K562 (cell line): ENCODE results near the gene DOP1A. TPM values are rescaled to one million over a fixed set of nuclear protein-coding genes. Genes with fewer than 3 reads are reported as not detected.

Experiments
- ATAC-seq: fragments of 200-7000 bp; cut with Tn5 transposase; 3 replicates; pipeline ENCODE4 v1.9.1; 2020; ENCODE audit warnings: moderate library complexity
- BruUV-seq: library from RNA; stranded (reverse); fragments of 400-500 nt; replicated peaks from 2 replicates; lab custom pipeline; 2021; lab: Mats Ljungman, UMichigan
- CTCF ChIA-PET: fragments of 300-600 bp; formaldehyde crosslinking; extraction: SDS; loops from one replicate; lab custom pipeline; 2021; ENCODE audit warnings: low intra/inter-chr PET ratio; lab: Yijun Ruan, JAX
- POLR2A ChIA-PET: fragments of 300-600, 350-650 bp; sonication (Branson Sonifier 250); formaldehyde crosslinking; extraction: SDS; loops from one replicate; lab custom pipeline; 2021; ENCODE audit warnings: antibody characterized with exemption, inconsistent platforms; lab: Yijun Ruan, JAX
- DNase-seq, 4 experiments: peaks; one replicate each; pipeline versions ENCODE4 v3.0.0 to v3.0.0-alpha.2; 2011 to 2018; ENCODE audit warnings: low spot score in 3 of 4, mixed read lengths in 3 of 4; ENCODE audit errors: extremely low read depth in 1 of 4
- FAIRE-seq: peaks from 2 replicates; lab custom pipeline; 2011; peaks lifted over from hg19 to GRCh38; lab: Jason Lieb, UNC
- H2AFZ ChIP-seq: 2 replicates; pipeline ENCODE4 v1.6.0; 2011; ENCODE audit warnings: low read depth, low read length, control low read depth, inconsistent platforms
- H3K27ac ChIP-seq: fragments of 200-600 bp; 3 replicates; pipeline ENCODE4 v1.8.0; 2011; ENCODE audit warnings: low read depth, mild to moderate bottlenecking, control low read depth, inconsistent platforms, low read length, moderate library complexity, mixed read lengths; ENCODE audit errors: extremely low read depth
- H3K27me3 ChIP-seq, 2 experiments: fragments of 300-600 bp in 1 of 2; 2 replicates in 1 of 2; 3 replicates in 1 of 2; pipeline versions ENCODE4 v1.6.0 to v1.8.0; 2011; ENCODE audit warnings: inconsistent platforms in 2 of 2, low read length in 2 of 2, mild to moderate bottlenecking in 1 of 2, mixed read lengths in 1 of 2, moderate library complexity in 1 of 2; ENCODE audit not compliant: control insufficient read depth in 2 of 2, insufficient read depth in 2 of 2
- H3K36me3 ChIP-seq: fragments of 300-600 bp; 3 replicates; pipeline ENCODE4 v1.8.0; 2011; ENCODE audit warnings: mild to moderate bottlenecking, low read length, inconsistent platforms; ENCODE audit not compliant: control insufficient read depth, insufficient read depth
- H3K4me1 ChIP-seq, 2 experiments: fragments of 200-600 bp in 1 of 2; replicated peaks in 1 of 2; 2 replicates in 1 of 2; 3 replicates in 1 of 2; pipeline versions ENCODE4 v1.5.1 to v1.8.0; 2011; ENCODE audit warnings: inconsistent platforms in 2 of 2, low read length in 2 of 2, mild to moderate bottlenecking in 1 of 2, mixed read lengths in 1 of 2, moderate library complexity in 1 of 2; ENCODE audit not compliant: control insufficient read depth in 2 of 2, insufficient read depth in 2 of 2
- H3K4me2 ChIP-seq: 2 replicates; pipeline ENCODE4 v1.6.1; 2011; ENCODE audit warnings: low read length, control low read depth, inconsistent platforms, mixed read lengths; ENCODE audit not compliant: insufficient read depth
- H3K4me3 ChIP-seq: fragments of 200-600 bp; sonication (generic), shearing (Covaris generic); 2 replicates; pipeline ENCODE4 v1.5.1; 2016; ENCODE audit warnings: control low read depth, inconsistent platforms
- H3K79me2 ChIP-seq: fragments of 200-600 bp; 3 replicates; pipeline ENCODE4 v1.8.0; 2011; ENCODE audit warnings: low read length, inconsistent platforms; ENCODE audit not compliant: control insufficient read depth, insufficient read depth
- H3K9ac ChIP-seq, 2 experiments: 2 replicates each; pipeline versions ENCODE4 v1.6.0 to v1.6.1; 2011; ENCODE audit warnings: low read depth in 2 of 2, low read length in 2 of 2, control low read depth in 1 of 2, inconsistent platforms in 1 of 2, mild to moderate bottlenecking in 1 of 2, mixed read lengths in 1 of 2; ENCODE audit not compliant: insufficient read depth in 1 of 2
- H3K9me1 ChIP-seq: one replicate; pipeline ENCODE4 v1.6.0; 2011; ENCODE audit warnings: inconsistent platforms, mild to moderate bottlenecking, low read length, moderate library complexity; ENCODE audit not compliant: control insufficient read depth, insufficient read depth
- H3K9me3 ChIP-seq: replicated peaks from 2 replicates; pipeline ENCODE4 v1.5.1; 2011; ENCODE audit warnings: low read depth, low read length, inconsistent platforms; ENCODE audit not compliant: control insufficient read depth, insufficient read depth
- H4K20me1 ChIP-seq: replicated peaks from 2 replicates; pipeline ENCODE4 v1.6.1; 2011; ENCODE audit warnings: low read length, inconsistent platforms, mixed read lengths; ENCODE audit not compliant: control insufficient read depth, insufficient read depth
- GTF3C2 ChIP-seq: IDR thresholded peaks from 3 replicates; pipeline ENCODE4 v1.6.1; 2011; ENCODE audit warnings: borderline replicate concordance, mild to moderate bottlenecking, moderate library complexity; ENCODE audit not compliant: insufficient read length; ENCODE audit errors: extremely low read depth
- KAT7 ChIP-seq: sonication (generic); formaldehyde crosslinking; IDR thresholded peaks from 2 replicates; pipeline ENCODE4 v1.8.0; 2022; ENCODE audit warnings: missing genetic modification reagents, mild to moderate bottlenecking, borderline replicate concordance
- MECOM ChIP-seq: fragments of 250-450 bp; sonication (Bioruptor Pico); IDR thresholded peaks from 2 replicates; pipeline ENCODE4 v1.8.0; 2022; ENCODE audit warnings: inconsistent platforms
- NR2C2 ChIP-seq, 2 experiments: fragments of 200-800 bp in 1 of 2; sonication (Bioruptor generic) in 1 of 2; sonication (generic) in 1 of 2; formaldehyde crosslinking in 1 of 2; IDR thresholded peaks; 2 replicates each; pipeline versions ENCODE4 v1.6.1 to v1.8.0; 2016 to 2022; ENCODE audit warnings: mild to moderate bottlenecking in 1 of 2, missing compliant biosample characterization in 1 of 2, missing genetic modification characterization in 1 of 2, missing genetic modification reagents in 1 of 2
- PHF8 ChIP-seq: fragments of 200-600 bp; sonication (generic); IDR thresholded peaks from 2 replicates; pipeline ENCODE4 v1.6.1; 2012; ENCODE audit warnings: mixed run types, mild to moderate bottlenecking, inconsistent platforms, low read length, moderate library complexity, borderline replicate concordance
- PURB ChIP-seq: sonication (generic); formaldehyde crosslinking; IDR thresholded peaks from 2 replicates; pipeline ENCODE4 v1.9.0; 2021; ENCODE audit warnings: low read depth, mild to moderate bottlenecking, missing genetic modification reagents
- SPI1 ChIP-seq: IDR thresholded peaks from 2 replicates; pipeline ENCODE4 v1.6.1; 2011; ENCODE audit warnings: low read depth, low read length, control low read depth, borderline replicate concordance
- ZFP30 ChIP-seq: fragments of 250-450 bp; sonication (Bioruptor Pico); IDR thresholded peaks from 2 replicates; pipeline ENCODE4 v1.8.0; 2022; ENCODE audit warnings: moderate library complexity, mild to moderate bottlenecking, inconsistent platforms, borderline replicate concordance
- ZNF124 ChIP-seq: sonication (generic); formaldehyde crosslinking; IDR thresholded peaks from 2 replicates; pipeline ENCODE4 v1.8.1; 2022; ENCODE audit warnings: missing genetic modification reagents
- WGBS: fragments of 100-300 bp; shearing (Covaris generic); methylation state at CpG from one replicate; pipeline ENCODE4 v1.1.6; 2016; ENCODE audit warnings: low coverage, mixed read lengths; ENCODE audit not compliant: insufficient coverage; ENCODE audit errors: missing lambda C conversion rate; 5-methylcytosine and 5-hydroxymethylcytosine counted together
- in situ Hi-C: fragments of 300-500 bp; cut with MboI; formaldehyde crosslinking; loops from 4 replicates; pipeline ENCODE4 v1.15.0; 2018; ENCODE audit warnings: inconsistent platforms, mixed read lengths
- intact Hi-C: fragments of 100-400 bp; cut with micrococcal nuclease; formaldehyde crosslinking; loops from 2 replicates; pipeline ENCODE4 v1.14.2; 2022
- polyA plus RNA-seq, 8 experiments: library from polyadenylated mRNA; depleted of rRNA in 4 of 8; stranded (reverse) in 5 of 8; unstranded in 3 of 8; fragments of >200 nt; fragmentation: Nextera tagmentation in 2 of 8; fragmentation: Illumina TruSeq in 1 of 8; extraction: Ambion mirVana in 2 of 8; extraction: Trizol in 1 of 8; gene quantifications; 2 replicates each; pipeline versions ENCODE4 v1.2.1 to v1.2.3, GENCODE V29; 2011 to 2014; ENCODE audit warnings: inconsistent platforms in 1 of 8, missing spikeins in 1 of 8
- total RNA-seq, 7 experiments: library from RNA; depleted of rRNA in 6 of 7; stranded (reverse); fragments of >200 nt in 6 of 7; fragmentation: Illumina TruSeq in 2 of 7; extraction: Trizol in 2 of 7; gene quantifications; 2 replicates each; pipeline versions ENCODE4 v1.2.1 to v1.2.3, GENCODE V29; 2011 to 2021; ENCODE audit warnings: low replicate concordance in 1 of 7
- TF ChIP-seq, protein P1 (sequence below), 2 experiments: fragments of 450-650 bp in 1 of 2; sonication (generic) in 1 of 2; formaldehyde crosslinking in 1 of 2; IDR thresholded peaks; 2 replicates each; pipeline versions ENCODE4 v1.7.1 to v1.9.0; 2016 to 2022; ENCODE audit warnings: inconsistent platforms in 1 of 2, mild to moderate bottlenecking in 1 of 2, missing genetic modification reagents in 1 of 2

DOP1A gene
- total and polyA plus RNA-seq, 9 of the 15 experiments (the other 6 are each of a cell fraction or from before 2014, with no cell fraction given): 0.75 to 10.5 (median 4.4) TPM

DNA sequence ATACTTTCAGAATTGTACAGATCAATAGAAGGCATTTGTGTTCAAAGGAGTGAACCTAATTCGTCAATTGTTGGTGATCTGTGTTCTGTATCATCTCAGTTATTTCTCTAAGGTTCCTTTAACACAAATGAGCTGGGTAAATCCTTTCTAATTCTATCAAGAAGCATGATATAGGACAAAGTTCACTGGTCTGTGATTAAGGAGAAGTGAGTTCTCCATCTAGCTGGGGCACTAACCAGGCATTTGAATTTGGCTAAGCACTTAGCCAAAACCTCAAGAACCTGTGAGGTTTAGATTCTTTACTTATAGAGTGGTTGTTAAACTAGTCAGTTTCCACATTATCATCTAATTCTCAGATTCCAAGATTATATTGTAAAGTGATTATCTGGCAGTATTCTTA, 50.3 kb downstream of the DOP1A start:
- H3K9me3 ChIP-seq: no peaks in the 10 kb centered on the region
- no peak overlapping the region for H3K4me3 ChIP-seq
- CTCF ChIA-PET: no interaction called here
- no peaks in the 10 kb centered on the region for H3K27me3 ChIP-seq
- in situ Hi-C loops: no loop called here
- H3K79me2 ChIP-seq: no peaks in the 10 kb centered on the region
- intact Hi-C loops: no loop called here
- BruUV-seq: no TSS peak
- FAIRE-seq (peak; percentile 19), DNase-seq (no peak), ATAC-seq (no peak)
- 54% methylated on average over 1 of the region's 1 CpG for WGBS
- no peak overlapping the region for H2AFZ ChIP-seq
- no peak overlapping the region for H3K27ac ChIP-seq
- no peaks in the 10 kb centered on the region for H3K36me3 ChIP-seq
- POLR2A ChIA-PET: interaction anchor here (0.7 to 1.1 kb wide), 2 partner anchors 16 to 53 kb away, joined by 3 read pairs; no protein-coding TSS in a partner anchor
- H3K4me1 ChIP-seq: no peaks in the 10 kb centered on the region
- H3K9me1 ChIP-seq: no peaks in the 10 kb centered on the region
- no peaks in the 10 kb centered on the region for H4K20me1 ChIP-seq
- H3K4me2 ChIP-seq: no peak overlapping the region
- H3K9ac ChIP-seq: no peak overlapping the region
- no peak for TF ChIP-seq KAT7 (CRISPR knock-in tag)
- TF ChIP-seq NR2C2 (CRISPR knock-in tag; IDR thresholded peaks at IDR 0.05): no peak
- TF ChIP-seq NR2C2 (tag; IDR thresholded peaks at IDR 0.05): no peak
- TF ChIP-seq MECOM: no peak
- no peak for TF ChIP-seq ZNF124
- TF ChIP-seq PURB (CRISPR knock-in tag): no peak
- no peak for TF ChIP-seq ZFP30 (CRISPR knock-in tag)
- TF ChIP-seq, protein P1, sequence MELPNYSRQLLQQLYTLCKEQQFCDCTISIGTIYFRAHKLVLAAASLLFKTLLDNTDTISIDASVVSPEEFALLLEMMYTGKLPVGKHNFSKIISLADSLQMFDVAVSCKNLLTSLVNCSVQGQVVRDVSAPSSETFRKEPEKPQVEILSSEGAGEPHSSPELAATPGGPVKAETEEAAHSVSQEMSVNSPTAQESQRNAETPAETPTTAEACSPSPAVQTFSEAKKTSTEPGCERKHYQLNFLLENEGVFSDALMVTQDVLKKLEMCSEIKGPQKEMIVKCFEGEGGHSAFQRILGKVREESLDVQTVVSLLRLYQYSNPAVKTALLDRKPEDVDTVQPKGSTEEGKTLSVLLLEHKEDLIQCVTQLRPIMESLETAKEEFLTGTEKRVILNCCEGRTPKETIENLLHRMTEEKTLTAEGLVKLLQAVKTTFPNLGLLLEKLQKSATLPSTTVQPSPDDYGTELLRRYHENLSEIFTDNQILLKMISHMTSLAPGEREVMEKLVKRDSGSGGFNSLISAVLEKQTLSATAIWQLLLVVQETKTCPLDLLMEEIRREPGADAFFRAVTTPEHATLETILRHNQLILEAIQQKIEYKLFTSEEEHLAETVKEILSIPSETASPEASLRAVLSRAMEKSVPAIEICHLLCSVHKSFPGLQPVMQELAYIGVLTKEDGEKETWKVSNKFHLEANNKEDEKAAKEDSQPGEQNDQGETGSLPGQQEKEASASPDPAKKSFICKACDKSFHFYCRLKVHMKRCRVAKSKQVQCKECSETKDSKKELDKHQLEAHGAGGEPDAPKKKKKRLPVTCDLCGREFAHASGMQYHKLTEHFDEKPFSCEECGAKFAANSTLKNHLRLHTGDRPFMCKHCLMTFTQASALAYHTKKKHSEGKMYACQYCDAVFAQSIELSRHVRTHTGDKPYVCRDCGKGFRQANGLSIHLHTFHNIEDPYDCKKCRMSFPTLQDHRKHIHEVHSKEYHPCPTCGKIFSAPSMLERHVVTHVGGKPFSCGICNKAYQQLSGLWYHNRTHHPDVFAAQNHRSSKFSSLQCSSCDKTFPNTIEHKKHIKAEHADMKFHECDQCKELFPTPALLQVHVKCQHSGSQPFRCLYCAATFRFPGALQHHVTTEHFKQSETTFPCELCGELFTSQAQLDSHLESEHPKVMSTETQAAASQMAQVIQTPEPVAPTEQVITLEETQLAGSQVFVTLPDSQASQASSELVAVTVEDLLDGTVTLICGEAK (IDR thresholded peaks at IDR 0.05): no peak
- TF ChIP-seq, protein P1 (CRISPR knock-in tag; IDR thresholded peaks at IDR 0.05): no peak
- TF ChIP-seq SPI1: no peak
- no peak for TF ChIP-seq PHF8
- no peak for TF ChIP-seq GTF3C2
